Ovary (tissue), 9 donors: ENCODE data around the gene COL11A2. TPM values are rescaled to one million over a fixed set of nuclear protein-coding genes. Genes with fewer than 3 reads are reported as not detected.
A peak's percentile ranks its signal among the peaks of the same experiment; 100 is the strongest.

Experiments used
- DNase-seq, 5 donors: peaks; one replicate each; pipeline ENCODE4 v3.0.0-alpha.2; 2019 to 2020
- H3K27ac ChIP-seq, 2 donors: fragments of 200-600 bp; one replicate each; pipeline versions ENCODE4 v1.5.1 to v1.8.0; 2019 to 2022
- H3K27me3 ChIP-seq: fragments of 200-600 bp; one replicate; pipeline ENCODE4 v1.8.0; 2022
- H3K36me3 ChIP-seq: fragments of 200-600 bp; sonication (generic); one replicate; pipeline ENCODE4 v1.5.1; 2019
- H3K4me1 ChIP-seq: one replicate; pipeline ENCODE4 v1.8.1; 2013; ENCODE audit warnings: mild to moderate bottlenecking, moderate library complexity; ENCODE audit not compliant: insufficient read depth
- H3K4me3 ChIP-seq: fragments of 200-600 bp; sonication (generic); one replicate; pipeline ENCODE4 v1.5.1; 2017
- H3K9me3 ChIP-seq, 2 donors: fragments of 200-600 bp in 1 of 2; sonication (generic) in 1 of 2; one replicate each; pipeline versions ENCODE4 v1.5.1 to v1.8.1; 2013 to 2019; ENCODE audit warnings: mild to moderate bottlenecking in 1 of 2, moderate library complexity in 1 of 2
- CTCF ChIP-seq, 3 donors: fragments of 450-650 bp in 2 of 3; fragments of 200-600 bp in 1 of 3; IDR thresholded peaks; one replicate each; pipeline versions ENCODE4 v1.5.1 to v1.8.0; 2016 to 2022; ENCODE audit warnings: antibody characterized with exemption in 3 of 3, mild to moderate bottlenecking in 1 of 3
- EP300 ChIP-seq: sonication (generic); formaldehyde crosslinking; IDR thresholded peaks from one replicate; pipeline ENCODE4 v1.6.1; 2017; ENCODE audit warnings: antibody characterized with exemption
- POLR2A ChIP-seq: fragments of 450-650 bp; IDR thresholded peaks from one replicate; pipeline ENCODE4 v1.6.1; 2017; ENCODE audit warnings: antibody characterized with exemption, mild to moderate bottlenecking, moderate library complexity
- WGBS, 3 donors: extraction: QIAGEN DNeasy Blood & Tissue Kit in 1 of 3; methylation state at CpG; one replicate each; pipeline versions ENCODE4 v1.1.5 to v1.1.7; 2013 to 2017; 5-methylcytosine and 5-hydroxymethylcytosine counted together
- intact Hi-C, 4 donors: fragments of 100-400 bp; cut with DNase I; formaldehyde crosslinking; loops; one replicate each; pipeline versions ENCODE4 v1.11.0 to v1.15.1; 2022 to 2023
- polyA plus RNA-seq, 2 donors: library from polyadenylated mRNA; stranded (reverse); fragments of 200-250 nt in 1 of 2; fragments of 350-450 nt in 1 of 2; fragmentation: Illumina TruSeq in 1 of 2; extraction: RNeasy Lipid Tissue Mini Kit (QIAGEN cat#74804) in 1 of 2; gene quantifications; one replicate each; pipeline ENCODE4 v1.2.3, GENCODE V29; 2013 to 2014
- total RNA-seq, 7 donors: library from RNA; depleted of rRNA in 2 of 7; stranded (reverse); fragments of >200 nt in 2 of 7; fragmentation: NEBNext Ultra II Directional in 3 of 7; extraction: Animal tissue kit (Norgen Biotek cat#: 25700) in 3 of 7; gene quantifications; one replicate each; pipeline versions ENCODE4 v1.1.0 to v1.2.4, GENCODE V29; 2016 to 2023
- donor health status: DM: no; HTN: no; CAD: no; lungs with moderate emphysema.
- donor health status: DM: no; HTN: no; CAD: no.
- donor health status: Bipolar disorder and iron deficiency.
- donor health status: DM: yes; HTN: yes; CAD: no.
- donor health status: DM: no; HTN: no; CAD: no.
- donor health status: DM: yes; HTN: yes; CAD: no.

Gene COL11A2
- total and polyA plus RNA-seq, 9 donors, result 0.52 to 1.2 (median 0.92) TPM

GRCh38 chr6:33215271-33216116, 23.2 kb upstream of the COL11A2 start:
- Histone ChIP-seq H3K27me3 (no peaks in the 10 kb centered on the region), H3K27ac (no peak overlapping the region), H3K36me3 (no peaks in the 10 kb centered on the region), H3K4me1 (peaks cover 11% of the 10 kb centered on the region), H3K9me3 (no peaks in the 10 kb centered on the region), H3K4me3 (no peak overlapping the region)
- intact Hi-C loops, result no loop called here
- no peak for DNase-seq
- TF ChIP-seq CTCF (IDR thresholded peaks at IDR 0.05), result no peak
- TF ChIP-seq POLR2A, result no peak
- TF ChIP-seq EP300, result no peak
- WGBS, 3 donors, result 65 to 79% (median 76%) methylated on average over 9 of the region's 9 CpGs

- Histone ChIP-seq H3K9me3 (no peaks in the 10 kb centered on the region), H3K27me3 (no peaks in the 10 kb centered on the region), H3K4me3 (peak overlapping the region; percentile 36), H3K36me3 (no peaks in the 10 kb centered on the region), H3K4me1 (peaks cover 11% of the 10 kb centered on the region), H3K27ac (no peak overlapping the region)
- 8 to 17% (median 13%) methylated on average over 9 of the region's 9 CpGs for WGBS, 3 donors
- TF ChIP-seq EP300, result no peak
- TF ChIP-seq POLR2A, result no peak
- no peak for TF ChIP-seq CTCF (IDR thresholded peaks at IDR 0.05)
- intact Hi-C loops, result no loop called here
- no peak for DNase-seq
Observed at GRCh38 chr6:33213989-33214335, 21.7 kb upstream of the COL11A2 start.

- no peaks in the 10 kb centered on the region for H3K27me3 ChIP-seq
- peak overlapping the region; percentile 36 for H3K4me3 ChIP-seq
- WGBS, 3 donors, result 0 to 1% (median 1%) methylated on average over 42 to 43 of the region's 43 CpGs
- H3K4me1 ChIP-seq, result peaks cover 11% of the 10 kb centered on the region
- DNase-seq, result peak in 3 of 5 donors; percentile 42 to 73 (median 56)
- no peaks in the 10 kb centered on the region for H3K36me3 ChIP-seq
- no peaks in the 10 kb centered on the region for H3K9me3 ChIP-seq
- TF ChIP-seq CTCF (IDR thresholded peaks at IDR 0.05) (no peak), POLR2A (no peak), EP300 (no peak)
- H3K27ac ChIP-seq, result peak overlapping the region in 1 of 2 donors; percentile 7
- intact Hi-C loops, result no loop called here
Observed at GRCh38 chr6:33213166-33213988, 21.1 kb upstream of the COL11A2 start.

- Histone ChIP-seq H3K4me3 (peak overlapping the region; percentile 36), H3K36me3 (no peaks in the 10 kb centered on the region), H3K27me3 (no peaks in the 10 kb centered on the region), H3K4me1 (peaks cover 11% of the 10 kb centered on the region), H3K27ac (peak overlapping the region in 1 of 2 donors; percentile 7), H3K9me3 (no peaks in the 10 kb centered on the region)
- no peak for DNase-seq
- intact Hi-C loops, result no loop called here
- no peak for TF ChIP-seq CTCF (IDR thresholded peaks at IDR 0.05)
- TF ChIP-seq POLR2A, result no peak
- 0 to 1% (median 0%) methylated on average over 6 of the region's 6 CpGs for WGBS, 3 donors
Observed at GRCh38 chr6:33212857-33213165, 20.5 kb upstream of the COL11A2 start.
